Ishikawa (cell line): Measurements from ENCODE around the gene RYR2.
A peak's percentile ranks its signal among the peaks of the same experiment; 100 is the strongest.

ENCODE experiments used
- CEBPB ChIP-seq: IDR thresholded peaks from 2 replicates; pipeline ENCODE4 v1.6.1; 2012
- CREB1 ChIP-seq: IDR thresholded peaks from 2 replicates; pipeline ENCODE4 v1.6.1; 2012; ENCODE audit warnings: low read depth
- EGR1 ChIP-seq: IDR thresholded peaks from 2 replicates; pipeline ENCODE4 v1.6.1; 2012
- EP300 ChIP-seq: IDR thresholded peaks from 2 replicates; pipeline ENCODE4 v1.6.1; 2012; ENCODE audit warnings: borderline replicate concordance
- FOXM1 ChIP-seq: IDR thresholded peaks from 2 replicates; pipeline ENCODE4 v1.6.1; 2012; ENCODE audit warnings: low read depth, borderline replicate concordance
- MAX ChIP-seq: IDR thresholded peaks from 2 replicates; pipeline ENCODE4 v1.6.1; 2012
- NFIC ChIP-seq: IDR thresholded peaks from 2 replicates; pipeline ENCODE4 v1.6.1; 2012
- RAD21 ChIP-seq: IDR thresholded peaks from 2 replicates; pipeline ENCODE4 v1.6.1; 2012; ENCODE audit warnings: low read depth
- TAF1 ChIP-seq: IDR thresholded peaks from 2 replicates; pipeline ENCODE4 v1.6.1; 2012; ENCODE audit warnings: low read depth, mild to moderate bottlenecking
- TCF12 ChIP-seq: IDR thresholded peaks from 2 replicates; pipeline ENCODE4 v1.6.1; 2012; ENCODE audit warnings: low read depth
- TEAD4 ChIP-seq: IDR thresholded peaks from 2 replicates; pipeline ENCODE4 v1.6.1; 2012
- YY1 ChIP-seq: IDR thresholded peaks from 2 replicates; pipeline ENCODE4 v1.6.1; 2012; ENCODE audit warnings: low read depth
- ZBTB7A ChIP-seq: IDR thresholded peaks from 2 replicates; pipeline ENCODE4 v1.6.1; 2012; ENCODE audit warnings: low read depth
- TF ChIP-seq, protein P1 (sequence below): IDR thresholded peaks from 2 replicates; pipeline ENCODE4 v1.6.1; 2012; ENCODE audit warnings: low read depth, mild to moderate bottlenecking
- TF ChIP-seq, protein P2 (sequence below): IDR thresholded peaks from 2 replicates; pipeline ENCODE4 v1.6.1; 2012

Gene RYR2

GRCh38 chr1:237795558-237795957, 753.6 kb downstream of the RYR2 start:
- TF ChIP-seq NFIC (no peak), TEAD4 (no peak)

GRCh38 chr1:237799762-237800474, 757.9 kb downstream of the RYR2 start:
- TF ChIP-seq MAX (no peak), TCF12 (no peak), FOXM1 (no peak), NFIC (no peak), EGR1 (no peak), TAF1 (no peak), CEBPB (no peak), EP300 (no peak), YY1 (peak; percentile 51; the same call in 1 of the 2 replicates), RAD21 (peak; percentile 73)

- no peak for TF ChIP-seq TEAD4
- TF ChIP-seq TCF12 = no peak
- no peak for TF ChIP-seq EGR1
- no peak for TF ChIP-seq CREB1
- no peak for TF ChIP-seq EP300
- TF ChIP-seq CEBPB = no peak
- TF ChIP-seq RAD21 = no peak
Measured at GRCh38 chr1:237804516-237804915, 762.5 kb downstream of the RYR2 start.

GRCh38 chr1:237809099-237809498, 767.1 kb downstream of the RYR2 start:
- no peak for TF ChIP-seq CEBPB
- no peak for TF ChIP-seq FOXM1

DNA sequence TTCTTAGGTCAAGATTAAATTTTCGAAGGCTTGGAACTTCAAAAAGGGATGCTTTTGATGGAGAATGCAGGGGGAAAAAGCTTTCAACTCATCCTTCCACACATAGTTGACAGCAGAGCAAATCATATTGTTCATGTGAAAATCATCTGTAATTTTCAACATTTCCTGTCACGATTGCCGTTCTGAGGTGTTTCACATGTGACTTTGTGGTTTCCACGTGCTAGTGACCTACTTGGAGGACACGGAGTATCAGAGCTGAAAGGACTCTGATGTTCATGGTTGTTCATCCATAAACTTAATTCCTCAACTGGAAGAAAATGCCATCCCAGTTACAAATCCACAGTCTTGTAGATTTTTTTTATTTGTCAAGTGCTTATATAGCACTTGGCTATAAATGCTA, 769.6 kb downstream of the RYR2 start:
- TF ChIP-seq EGR1 (no peak), CEBPB (no peak), EP300 (no peak), MAX (no peak), TAF1 (no peak), ZBTB7A (no peak), FOXM1 (no peak), YY1 (no peak), CREB1 (no peak), RAD21 (no peak), NFIC (no peak), TEAD4 (no peak), TCF12 (no peak)
- TF ChIP-seq, protein P1, sequence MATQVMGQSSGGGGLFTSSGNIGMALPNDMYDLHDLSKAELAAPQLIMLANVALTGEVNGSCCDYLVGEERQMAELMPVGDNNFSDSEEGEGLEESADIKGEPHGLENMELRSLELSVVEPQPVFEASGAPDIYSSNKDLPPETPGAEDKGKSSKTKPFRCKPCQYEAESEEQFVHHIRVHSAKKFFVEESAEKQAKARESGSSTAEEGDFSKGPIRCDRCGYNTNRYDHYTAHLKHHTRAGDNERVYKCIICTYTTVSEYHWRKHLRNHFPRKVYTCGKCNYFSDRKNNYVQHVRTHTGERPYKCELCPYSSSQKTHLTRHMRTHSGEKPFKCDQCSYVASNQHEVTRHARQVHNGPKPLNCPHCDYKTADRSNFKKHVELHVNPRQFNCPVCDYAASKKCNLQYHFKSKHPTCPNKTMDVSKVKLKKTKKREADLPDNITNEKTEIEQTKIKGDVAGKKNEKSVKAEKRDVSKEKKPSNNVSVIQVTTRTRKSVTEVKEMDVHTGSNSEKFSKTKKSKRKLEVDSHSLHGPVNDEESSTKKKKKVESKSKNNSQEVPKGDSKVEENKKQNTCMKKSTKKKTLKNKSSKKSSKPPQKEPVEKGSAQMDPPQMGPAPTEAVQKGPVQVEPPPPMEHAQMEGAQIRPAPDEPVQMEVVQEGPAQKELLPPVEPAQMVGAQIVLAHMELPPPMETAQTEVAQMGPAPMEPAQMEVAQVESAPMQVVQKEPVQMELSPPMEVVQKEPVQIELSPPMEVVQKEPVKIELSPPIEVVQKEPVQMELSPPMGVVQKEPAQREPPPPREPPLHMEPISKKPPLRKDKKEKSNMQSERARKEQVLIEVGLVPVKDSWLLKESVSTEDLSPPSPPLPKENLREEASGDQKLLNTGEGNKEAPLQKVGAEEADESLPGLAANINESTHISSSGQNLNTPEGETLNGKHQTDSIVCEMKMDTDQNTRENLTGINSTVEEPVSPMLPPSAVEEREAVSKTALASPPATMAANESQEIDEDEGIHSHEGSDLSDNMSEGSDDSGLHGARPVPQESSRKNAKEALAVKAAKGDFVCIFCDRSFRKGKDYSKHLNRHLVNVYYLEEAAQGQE = no peak
- TF ChIP-seq, protein P2, sequence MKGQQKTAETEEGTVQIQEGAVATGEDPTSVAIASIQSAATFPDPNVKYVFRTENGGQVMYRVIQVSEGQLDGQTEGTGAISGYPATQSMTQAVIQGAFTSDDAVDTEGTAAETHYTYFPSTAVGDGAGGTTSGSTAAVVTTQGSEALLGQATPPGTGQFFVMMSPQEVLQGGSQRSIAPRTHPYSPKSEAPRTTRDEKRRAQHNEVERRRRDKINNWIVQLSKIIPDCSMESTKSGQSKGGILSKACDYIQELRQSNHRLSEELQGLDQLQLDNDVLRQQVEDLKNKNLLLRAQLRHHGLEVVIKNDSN = no peak

DNA sequence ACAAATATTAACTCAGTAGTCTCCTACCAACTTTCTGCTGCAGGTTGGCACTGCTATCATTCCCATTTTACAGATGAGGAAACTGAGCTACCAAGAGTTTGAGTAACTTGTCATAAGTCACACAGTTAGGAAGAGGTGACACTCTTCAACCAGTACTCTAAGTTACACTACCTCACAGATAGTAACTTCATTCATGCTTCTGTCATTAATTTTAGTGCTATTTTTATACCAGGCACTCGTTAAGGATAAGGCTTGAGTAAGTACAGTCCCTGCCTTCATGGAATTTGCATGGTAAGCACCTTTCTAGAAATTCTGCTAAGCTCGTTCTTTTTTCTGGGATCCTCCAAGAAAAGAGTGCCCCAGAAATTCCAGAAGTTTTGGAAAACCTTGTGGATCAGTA, 770.1 kb downstream of the RYR2 start:
- no peak for TF ChIP-seq EP300
- TF ChIP-seq TCF12 = no peak
- no peak for TF ChIP-seq NFIC
- TF ChIP-seq, protein P1 = no peak
- TF ChIP-seq EGR1 = no peak
- TF ChIP-seq ZBTB7A = no peak
- no peak for TF ChIP-seq FOXM1
- TF ChIP-seq CEBPB = no peak
- no peak for TF ChIP-seq TAF1
- TF ChIP-seq MAX = no peak
- TF ChIP-seq YY1 = no peak
- no peak for TF ChIP-seq CREB1
- no peak for TF ChIP-seq RAD21
- TF ChIP-seq, protein P2 = no peak
